Measurements from ENCODE around the gene KRTAP6-1.

- TF ChIP-seq POLR2A (IDR thresholded peaks at IDR 0.05; ENCODE audit: low read depth, low read length) (no peak), POU2F2 (IDR thresholded peaks at IDR 0.05; ENCODE audit: low read depth, low read length) (no peak), TAF1 (IDR thresholded peaks at IDR 0.05; ENCODE audit: low read depth, low read length) (no peak), POLR2AphosphoS5 (IDR thresholded peaks at IDR 0.05; ENCODE audit: low read depth, low read length) (no peak)
Measured at GRCh38 chr21:30642564-30642963, 28.8 kb upstream of the KRTAP6-1 start, which contains the start of gene KRTAP20-3.

All from GM12891 (cell line).